ENCODE measurements around the gene LANCL2. TPM values are rescaled to one million over a fixed set of nuclear protein-coding genes. Genes with fewer than 3 reads are reported as not detected.

The LANCL2 gene
- total RNA-seq, result 10 to 100 TPM; 18.3 to 19.1 TPM

- Mint-ChIP-seq H3K27me3 (no peaks in the 10 kb centered on the region), H3K36me3 (peaks cover 23% of the 10 kb centered on the region), H3K4me3 (peak within 1 kb of the TSS; percentile 96), H3K4me1 (peaks cover 27% of the 10 kb centered on the region), H3K27ac (peak within 1 kb of the TSS; percentile 96), H3K9me3 (no peaks in the 10 kb centered on the region)
- DNase-seq, result no peak
Measured at GRCh38 chr7:55365205-55365674, at the start of gene LANCL2. Gene LANCL2 (plus strand): TSS chr7:55365337. CDS start chr7:55366026, 689 bp downstream.

- Mint-ChIP-seq H3K4me3 (no peak overlapping the region), H3K27me3 (peaks cover 17% of the 10 kb centered on the region), H3K4me1 (no peaks in the 10 kb centered on the region), H3K27ac (no peak overlapping the region), H3K36me3 (no peaks in the 10 kb centered on the region), H3K9me3 (peaks cover 2% of the 10 kb centered on the region)
- no peak for DNase-seq
Measured at GRCh38 chr7:55325371-55325792, 39.8 kb upstream of the LANCL2 start.

- Mint-ChIP-seq H3K27me3 (peaks cover 9% of the 10 kb centered on the region), H3K4me3 (no peak overlapping the region), H3K36me3 (no peaks in the 10 kb centered on the region), H3K27ac (no peak overlapping the region), H3K9me3 (no peaks in the 10 kb centered on the region), H3K4me1 (no peaks in the 10 kb centered on the region)
- no peak for DNase-seq
Measured at GRCh38 chr7:55326081-55326835, 38.9 kb upstream of the LANCL2 start.

GRCh38 chr7:55326945-55327626 is 38.1 kb upstream of the LANCL2 start:
- peaks cover 2% of the 10 kb centered on the region for H3K27me3 Mint-ChIP-seq
- no peaks in the 10 kb centered on the region for H3K36me3 Mint-ChIP-seq
- H3K4me3 Mint-ChIP-seq, result no peak overlapping the region
- H3K4me1 Mint-ChIP-seq, result no peaks in the 10 kb centered on the region
- H3K9me3 Mint-ChIP-seq, result no peaks in the 10 kb centered on the region
- no peak for DNase-seq
- no peak overlapping the region for H3K27ac Mint-ChIP-seq

GRCh38 chr7:55335151-55335550 is 30.0 kb upstream of the LANCL2 start:
- Mint-ChIP-seq H3K36me3 (no peaks in the 10 kb centered on the region), H3K27me3 (peaks cover 4% of the 10 kb centered on the region), H3K9me3 (no peaks in the 10 kb centered on the region), H3K4me3 (no peak overlapping the region), H3K27ac (no peak overlapping the region), H3K4me1 (no peaks in the 10 kb centered on the region)
- no peak for DNase-seq

GRCh38 chr7:55335786-55336185 is 29.4 kb upstream of the LANCL2 start:
- DNase-seq, result no peak
- Mint-ChIP-seq H3K36me3 (no peaks in the 10 kb centered on the region), H3K27me3 (peaks cover 4% of the 10 kb centered on the region), H3K9me3 (no peaks in the 10 kb centered on the region), H3K4me3 (no peak overlapping the region), H3K4me1 (no peaks in the 10 kb centered on the region), H3K27ac (no peak overlapping the region)

GRCh38 chr7:55336540-55336939 is 28.6 kb upstream of the LANCL2 start:
- H3K4me3 Mint-ChIP-seq, result no peak overlapping the region
- no peaks in the 10 kb centered on the region for H3K9me3 Mint-ChIP-seq
- no peak for DNase-seq
- peaks cover 4% of the 10 kb centered on the region for H3K27me3 Mint-ChIP-seq
- H3K27ac Mint-ChIP-seq, result no peak overlapping the region
- no peaks in the 10 kb centered on the region for H3K4me1 Mint-ChIP-seq
- no peaks in the 10 kb centered on the region for H3K36me3 Mint-ChIP-seq

GRCh38 chr7:55339033-55340000 is 25.8 kb upstream of the LANCL2 start:
- Mint-ChIP-seq H3K27ac (no peak overlapping the region), H3K27me3 (peaks cover 4% of the 10 kb centered on the region), H3K4me1 (no peaks in the 10 kb centered on the region), H3K4me3 (no peak overlapping the region), H3K36me3 (no peaks in the 10 kb centered on the region), H3K9me3 (no peaks in the 10 kb centered on the region)
- no peak for DNase-seq

GRCh38 chr7:55342216-55342871 is 22.8 kb upstream of the LANCL2 start:
- Mint-ChIP-seq H3K27me3 (peaks cover 17% of the 10 kb centered on the region), H3K4me1 (no peaks in the 10 kb centered on the region), H3K9me3 (no peaks in the 10 kb centered on the region), H3K4me3 (no peak overlapping the region), H3K36me3 (no peaks in the 10 kb centered on the region), H3K27ac (no peak overlapping the region)
- no peak for DNase-seq

GRCh38 chr7:55343002-55343781 is 21.9 kb upstream of the LANCL2 start:
- Mint-ChIP-seq H3K36me3 (no peaks in the 10 kb centered on the region), H3K9me3 (no peaks in the 10 kb centered on the region), H3K4me1 (no peaks in the 10 kb centered on the region), H3K4me3 (no peak overlapping the region), H3K27ac (no peak overlapping the region), H3K27me3 (peaks cover 19% of the 10 kb centered on the region)
- DNase-seq, result no peak

GRCh38 chr7:55343860-55344606 is 21.1 kb upstream of the LANCL2 start:
- no peak overlapping the region for H3K27ac Mint-ChIP-seq
- H3K27me3 Mint-ChIP-seq, result peaks cover 27% of the 10 kb centered on the region
- H3K9me3 Mint-ChIP-seq, result no peaks in the 10 kb centered on the region
- H3K36me3 Mint-ChIP-seq, result no peaks in the 10 kb centered on the region
- DNase-seq, result no peak
- H3K4me1 Mint-ChIP-seq, result peaks cover 5% of the 10 kb centered on the region
- H3K4me3 Mint-ChIP-seq, result no peak overlapping the region

GRCh38 chr7:55344840-55345239 is 20.3 kb upstream of the LANCL2 start:
- Mint-ChIP-seq H3K9me3 (no peaks in the 10 kb centered on the region), H3K4me1 (peaks cover 5% of the 10 kb centered on the region), H3K36me3 (no peaks in the 10 kb centered on the region), H3K4me3 (no peak overlapping the region), H3K27ac (no peak overlapping the region), H3K27me3 (peaks cover 35% of the 10 kb centered on the region)
- no peak for DNase-seq

GRCh38 chr7:55345292-55345691 is 19.8 kb upstream of the LANCL2 start:
- no peak for DNase-seq
- Mint-ChIP-seq H3K36me3 (no peaks in the 10 kb centered on the region), H3K4me1 (peaks cover 5% of the 10 kb centered on the region), H3K27me3 (peaks cover 40% of the 10 kb centered on the region), H3K9me3 (no peaks in the 10 kb centered on the region), H3K4me3 (no peak overlapping the region), H3K27ac (no peak overlapping the region)

All from activated naive CD8-positive, alpha-beta T cell treated with anti-CD3 and anti-CD28 coated beads for 36 hours (primary cell).